Measurements from ENCODE around the gene LRRFIP2. TPM values are rescaled to one million over a fixed set of nuclear protein-coding genes. Genes with fewer than 3 reads are reported as not detected.

The LRRFIP2 gene
- total and polyA plus RNA-seq, 2 of the 8 experiments (the other 6 are each of a cell fraction or from before 2014, with no cell fraction given), result 8.8 to 25.6 TPM

GRCh38 chr3:37155782-37156181 is 18.6 kb downstream of the LRRFIP2 start (continued):
- TF ChIP-seq ATF2 (IDR thresholded peaks at IDR 0.05; ENCODE audit: low read length), result no peak
- no peak for TF ChIP-seq SP2 (IDR thresholded peaks at IDR 0.05; ENCODE audit: low read length)
- TF ChIP-seq YY1 (IDR thresholded peaks at IDR 0.05; ENCODE audit: low read depth, low read length), result no peak
- TF ChIP-seq CBX8 (IDR thresholded peaks at IDR 0.05; ENCODE audit: borderline replicate concordance, low read depth, low read length), result no peak
- TF ChIP-seq BACH1 (IDR thresholded peaks at IDR 0.05; ENCODE audit: low read length), result no peak
- TF ChIP-seq CTBP2 (IDR thresholded peaks at IDR 0.05; ENCODE audit: borderline replicate concordance, insufficient read depth, insufficient read length, low read length), result no peak
